GM18499 (cell line): ENCODE data around the gene FAAH.

Source experiments
- ATAC-seq: cut with Tn5 transposase; IDR thresholded peaks from one replicate; pipeline ENCODE4 v1.9.1; 2021; ENCODE audit warnings: moderate number of reproducible peaks; ENCODE audit not compliant: insufficient read depth, unreplicated experiment

The FAAH gene

DNA sequence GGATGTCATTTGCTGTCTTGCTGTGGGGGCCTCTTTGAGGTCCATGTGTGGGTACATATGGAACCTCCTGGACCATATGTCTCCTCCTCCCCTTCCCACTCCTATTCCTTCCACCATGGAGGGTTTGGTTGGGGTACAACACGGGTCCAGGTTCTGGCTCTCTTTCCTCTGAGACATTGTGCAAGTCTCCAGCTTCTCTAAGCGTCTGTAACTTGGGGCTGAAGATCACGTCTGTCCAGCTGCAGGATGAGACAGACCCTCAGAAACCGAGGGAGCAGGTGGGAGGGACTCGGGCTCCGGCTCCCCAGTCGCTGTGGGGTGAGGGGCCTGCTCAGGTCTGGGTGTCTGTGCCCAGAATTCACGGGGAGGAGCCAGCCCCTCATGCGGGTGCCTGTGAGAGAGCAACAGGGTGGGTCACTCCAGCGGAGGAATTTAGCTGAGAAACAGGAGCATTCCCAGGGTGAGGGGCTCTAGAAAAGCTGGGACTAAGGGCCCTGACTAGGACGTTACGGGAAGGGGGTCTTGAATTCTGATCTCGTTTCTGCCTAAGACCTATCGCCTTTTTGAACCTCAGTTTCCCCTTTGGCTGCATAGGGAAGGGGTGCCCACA is 53.5 kb downstream of the FAAH start:
- no peak for ATAC-seq

DNA sequence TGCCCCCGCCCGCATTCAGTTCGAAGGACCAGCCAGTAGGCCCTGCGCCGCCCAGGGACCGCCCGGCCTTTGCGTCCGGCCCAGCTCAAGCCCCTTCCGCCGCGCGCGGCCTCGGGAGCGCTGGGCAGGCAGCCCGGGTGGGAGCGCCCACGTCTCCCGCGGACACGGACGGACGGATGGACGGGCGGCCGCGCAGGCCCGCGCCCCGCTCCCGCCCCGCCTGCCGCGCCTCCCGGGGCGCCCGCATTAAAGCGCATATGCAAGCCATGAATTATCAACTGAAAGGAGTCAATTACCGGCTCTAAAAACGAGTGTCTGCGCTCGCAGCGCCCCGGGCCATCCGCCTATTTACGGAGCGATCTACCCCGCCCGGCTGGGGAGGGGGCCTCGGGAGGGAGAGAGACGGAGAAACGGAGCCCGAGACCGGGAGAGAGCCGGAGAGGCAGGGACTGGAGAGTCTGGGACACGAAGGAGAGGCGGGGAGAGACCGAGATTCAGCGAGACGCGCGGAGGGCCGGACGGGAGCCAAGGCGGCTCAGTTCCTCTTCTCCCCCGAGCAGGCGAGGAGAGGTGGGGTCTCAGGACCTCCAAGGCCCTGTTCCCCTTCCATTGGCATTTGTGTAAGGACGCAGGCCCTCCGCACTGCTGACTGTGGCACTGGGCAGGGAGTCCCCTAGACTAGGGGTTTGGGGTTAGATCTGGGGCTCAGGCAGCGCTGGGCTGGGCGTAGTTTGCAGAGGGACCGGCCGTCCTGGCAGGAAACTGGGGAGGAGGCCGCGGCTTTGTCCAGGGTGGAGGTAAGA is 54.2 kb downstream of the FAAH start:
- ATAC-seq = no peak

DNA sequence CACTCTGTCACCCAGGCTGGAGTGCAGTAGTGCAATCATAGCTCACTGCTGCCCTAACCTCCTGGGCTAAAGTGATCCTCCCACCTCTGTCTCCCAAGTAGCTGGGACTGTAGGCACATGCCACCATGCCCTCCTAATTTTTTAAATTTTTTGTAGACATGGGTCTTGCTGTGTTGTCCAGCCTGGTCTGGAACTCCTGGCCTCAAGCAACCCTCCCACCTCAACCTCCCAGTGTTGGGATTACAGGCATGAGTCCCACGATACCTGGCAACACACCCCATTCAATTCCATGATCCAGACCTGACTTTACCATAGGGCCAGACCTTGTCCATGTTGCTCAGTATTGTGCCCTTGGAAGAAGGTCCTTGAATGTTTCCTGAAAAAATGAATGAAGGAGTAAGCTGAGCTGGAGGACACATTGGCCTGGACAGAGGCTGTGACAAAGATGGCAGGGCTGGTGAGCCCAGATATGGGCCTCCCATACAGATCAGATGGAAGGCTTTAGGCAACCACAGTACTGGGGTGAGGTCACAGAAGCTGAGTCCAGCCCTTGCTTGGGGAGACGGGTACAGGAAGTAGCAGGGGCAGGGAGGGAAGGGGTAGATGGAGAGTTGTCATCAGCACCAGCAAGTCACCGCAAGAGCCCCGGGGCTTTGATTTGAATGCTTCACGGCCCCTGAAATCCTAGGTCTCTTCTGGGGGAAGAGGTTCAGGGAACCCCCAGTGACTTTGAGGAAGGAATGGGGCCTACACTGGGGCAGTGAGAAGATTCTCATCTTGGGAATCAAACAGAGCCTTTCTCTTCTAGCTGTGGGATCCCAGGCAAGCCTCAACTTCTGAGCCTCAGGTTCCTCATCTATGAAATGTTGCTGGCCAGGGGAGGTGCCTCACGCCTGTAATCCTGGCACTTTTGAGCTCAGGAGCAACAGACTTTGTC is 55.4 kb downstream of the FAAH start:
- ATAC-seq = no peak

DNA sequence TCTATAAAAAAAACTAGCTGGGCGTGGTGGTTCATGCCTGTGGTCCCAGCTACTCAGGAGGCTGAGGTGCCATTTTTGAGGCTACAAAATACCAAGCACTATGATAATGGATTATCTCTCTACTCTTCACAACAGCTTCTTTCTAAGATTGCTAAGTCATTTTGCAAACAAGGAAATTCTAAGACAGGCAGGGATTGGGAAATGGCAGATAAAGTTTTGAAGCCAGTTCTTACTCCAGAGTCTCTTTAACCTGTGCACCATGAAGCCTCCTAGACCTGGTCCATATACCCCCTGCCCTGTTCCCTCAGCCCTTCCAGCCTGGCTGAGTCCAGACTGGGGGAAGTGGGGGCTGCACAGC is 56.0 kb downstream of the FAAH start:
- no peak for ATAC-seq

DNA sequence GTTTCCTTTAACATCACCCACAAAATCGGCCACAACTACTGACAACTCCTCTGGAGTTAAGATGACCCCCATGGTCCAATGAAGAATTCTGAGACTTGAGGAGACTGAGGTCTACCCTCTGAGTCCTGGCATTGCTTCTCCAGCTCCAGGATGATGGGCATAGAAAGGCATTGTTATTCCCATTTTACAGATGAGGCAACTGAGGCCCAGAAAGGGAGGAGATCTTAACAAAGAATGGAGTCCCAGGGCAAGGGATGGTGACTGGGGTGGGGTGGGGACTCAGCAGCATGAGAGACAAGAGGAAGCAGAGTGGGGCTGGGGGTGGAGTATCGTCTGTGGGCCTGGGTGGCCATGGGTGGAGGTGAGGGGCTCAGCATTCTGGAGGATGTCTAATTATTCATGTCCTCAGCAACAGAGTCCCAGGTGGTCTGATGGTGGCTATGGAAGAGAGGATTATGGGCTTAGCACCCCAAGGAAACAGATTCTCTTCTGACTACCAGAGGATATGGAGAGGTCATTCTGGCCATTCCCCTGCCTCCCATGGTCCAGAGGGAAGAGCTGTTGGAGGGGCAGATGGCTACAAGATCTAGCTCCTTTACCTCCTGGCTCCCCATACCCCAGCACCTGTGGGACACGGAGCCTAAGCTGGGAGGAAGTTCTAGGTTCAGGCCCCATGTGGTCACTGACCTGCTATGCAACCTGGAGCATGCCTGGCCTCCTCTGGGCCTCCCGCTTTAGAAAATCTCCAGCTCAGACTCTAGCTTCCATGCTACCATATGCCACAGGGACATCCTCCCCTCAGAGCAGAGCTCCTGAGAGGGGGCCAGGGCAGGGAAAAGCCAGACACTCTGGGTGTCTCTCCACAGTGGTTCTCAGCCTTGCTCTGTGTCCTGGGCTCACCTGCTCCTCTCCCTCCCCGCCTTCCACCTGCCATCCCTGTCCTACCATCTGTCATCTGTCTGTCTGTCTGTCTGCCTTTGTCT is 58.1 kb downstream of the FAAH start:
- no peak for ATAC-seq

DNA sequence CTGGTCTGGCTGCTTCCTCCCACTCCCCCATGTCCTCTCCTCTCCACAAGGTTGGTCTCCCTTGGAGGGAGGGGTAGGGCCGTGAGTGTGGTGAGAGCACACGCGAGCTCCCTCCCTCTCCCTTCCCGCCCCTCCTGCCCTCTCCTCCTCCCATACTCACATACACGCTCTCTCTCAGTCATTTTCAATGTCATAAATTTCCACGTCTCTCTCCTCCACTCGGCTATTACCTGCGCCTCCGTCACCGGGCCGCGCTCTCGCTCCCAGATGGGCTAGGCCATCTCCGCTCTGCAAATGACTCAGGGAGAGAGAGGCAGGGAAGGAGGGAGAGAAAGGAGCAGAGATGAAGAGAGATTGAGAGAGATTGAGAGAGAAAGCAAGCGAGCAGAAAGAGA is 58.8 kb downstream of the FAAH start:
- no peak for ATAC-seq

DNA sequence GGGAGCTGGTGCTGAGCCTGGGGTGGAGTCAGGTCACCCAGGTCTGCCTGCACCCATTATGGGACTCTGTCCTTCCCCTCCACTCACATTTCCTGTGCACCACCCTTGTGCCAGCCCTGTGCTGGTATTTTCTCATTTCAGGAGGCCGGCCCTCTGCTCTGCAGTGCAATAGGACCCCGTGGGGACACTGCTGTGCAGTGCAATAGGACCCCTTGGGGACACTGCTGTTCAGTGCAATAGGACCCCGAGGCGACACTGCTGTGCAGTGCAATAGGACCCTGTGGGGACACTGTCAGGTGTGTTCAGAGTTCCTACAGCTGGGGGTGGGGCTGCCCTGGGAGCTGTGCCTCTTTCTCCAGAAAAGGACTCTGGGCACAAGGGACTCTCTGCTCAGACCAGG is 59.3 kb downstream of the FAAH start:
- no peak for ATAC-seq

DNA sequence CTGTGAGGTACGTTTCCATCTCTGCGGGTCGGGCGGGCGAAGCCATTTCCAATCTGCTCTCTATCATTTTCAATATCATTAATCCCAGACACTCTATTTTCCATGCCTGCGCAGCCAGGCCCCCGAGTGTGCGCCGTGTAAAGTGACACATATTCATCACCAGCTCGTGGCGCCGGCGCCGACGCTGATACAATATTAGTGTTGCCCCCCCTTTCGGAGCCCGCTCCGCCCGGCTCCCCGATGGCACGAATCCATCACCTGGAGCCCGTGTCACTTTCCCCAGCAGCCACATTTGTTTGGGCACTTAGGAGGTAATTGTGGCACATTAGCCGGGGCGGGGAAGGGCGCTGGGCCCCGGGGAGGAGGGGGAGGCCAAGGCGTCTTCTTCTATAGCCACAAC is 61.8 kb downstream of the FAAH start:
- ATAC-seq = no peak

DNA sequence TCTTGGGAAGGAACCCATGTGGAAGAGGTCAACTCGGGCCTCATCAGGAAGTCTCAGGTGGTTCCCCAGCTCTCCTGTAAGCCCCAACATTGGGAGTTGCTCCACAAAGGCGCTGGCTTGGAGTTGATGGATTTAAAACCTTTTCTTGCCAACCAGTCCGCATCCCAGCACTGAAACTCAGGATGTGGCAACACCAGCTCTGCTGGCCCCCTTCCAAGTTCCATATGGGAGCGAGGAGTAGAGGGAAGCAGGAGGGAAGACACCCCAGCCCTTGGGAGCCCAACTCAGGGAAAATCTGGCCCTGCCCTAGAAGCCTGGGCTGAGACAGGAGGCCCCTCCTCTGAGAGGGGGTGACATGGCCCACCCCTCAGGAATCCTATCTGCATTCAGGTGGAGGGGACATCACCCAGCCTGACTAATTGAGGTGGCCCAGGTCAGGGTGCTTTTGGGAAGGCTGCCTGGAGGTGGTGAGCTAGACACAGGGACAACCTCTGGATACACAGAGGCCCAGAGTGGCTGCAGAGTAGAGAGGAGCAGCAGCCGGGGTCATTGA is 62.4 kb downstream of the FAAH start:
- ATAC-seq = no peak

DNA sequence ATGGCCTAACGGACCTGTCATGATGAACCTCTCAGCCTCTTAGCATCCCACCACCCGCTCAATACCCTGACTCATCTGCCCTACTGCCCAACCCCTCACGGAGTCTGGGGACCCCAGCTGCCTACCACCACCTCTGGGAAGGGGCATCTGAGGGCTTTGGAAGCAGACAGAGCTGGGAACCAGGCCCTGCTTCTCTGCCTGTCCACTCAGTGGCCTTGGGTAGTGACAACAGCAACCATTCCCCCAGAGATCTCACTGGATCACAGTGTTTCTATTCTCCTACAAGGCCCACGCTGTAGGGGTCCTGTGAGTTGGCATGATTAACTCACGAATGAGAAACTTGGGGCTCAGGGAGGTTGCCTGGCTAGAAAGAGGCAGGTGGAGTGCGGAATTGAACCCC is 63.1 kb downstream of the FAAH start:
- no peak for ATAC-seq

DNA sequence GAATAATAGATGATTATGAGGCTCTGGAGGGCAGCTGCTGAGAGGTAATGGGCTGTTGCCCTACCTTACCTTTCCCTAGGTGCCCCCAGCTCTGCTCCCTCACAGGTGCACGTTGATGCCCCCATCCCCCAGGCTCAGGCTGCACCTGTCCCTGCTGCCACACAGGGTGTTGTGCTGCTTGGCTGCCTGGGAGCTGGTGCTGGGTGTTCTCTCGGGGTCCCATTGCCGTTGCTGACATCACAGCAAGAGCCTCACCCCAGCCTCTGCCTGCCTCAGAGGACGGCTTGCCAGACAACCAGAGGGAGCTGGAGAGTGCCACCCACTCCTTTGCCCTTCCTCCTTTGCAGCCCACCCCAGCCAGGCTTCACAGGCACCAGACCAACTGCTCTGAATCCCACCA is 64.1 kb downstream of the FAAH start:
- ATAC-seq = no peak

DNA sequence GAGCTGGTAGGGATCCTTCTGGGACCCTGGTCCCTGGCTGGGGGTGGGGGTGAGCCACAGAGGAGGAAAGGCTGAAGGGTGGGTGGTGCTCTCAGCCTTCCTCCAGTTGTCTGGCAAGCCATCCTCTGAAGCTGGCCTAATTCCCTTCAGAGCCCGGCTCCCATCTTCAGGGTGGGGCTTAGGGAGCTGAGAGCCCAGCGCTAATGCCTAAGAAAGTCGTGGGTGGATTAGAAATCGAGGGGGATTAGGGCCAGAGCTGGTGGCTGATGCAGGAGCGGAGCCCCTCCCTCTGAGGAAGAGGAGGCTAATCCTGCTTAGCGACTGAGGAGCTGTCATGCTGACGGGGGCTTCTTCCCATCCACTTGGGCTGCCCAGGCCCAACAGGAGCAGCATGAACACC is 64.7 kb downstream of the FAAH start:
- no peak for ATAC-seq

DNA sequence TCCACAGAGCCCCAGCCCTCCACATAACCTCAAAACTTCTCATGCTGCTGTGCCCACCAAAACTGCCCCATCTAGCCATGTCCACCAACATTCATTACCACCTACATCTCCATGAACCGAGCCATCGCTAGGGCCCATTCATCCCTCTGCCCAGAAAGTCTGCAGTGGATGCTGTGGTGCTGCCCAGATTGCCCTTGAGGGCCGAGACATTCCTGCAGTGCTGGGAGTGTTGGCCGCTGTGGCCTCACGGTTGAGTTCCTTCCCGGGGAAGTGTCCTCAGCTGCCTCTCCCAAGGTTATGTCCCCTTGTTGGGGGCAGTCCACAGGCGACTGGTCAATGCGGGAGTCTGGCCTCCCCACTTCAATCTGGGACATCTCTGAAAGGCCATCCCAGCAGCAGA is 65.2 kb downstream of the FAAH start:
- no peak for ATAC-seq

DNA sequence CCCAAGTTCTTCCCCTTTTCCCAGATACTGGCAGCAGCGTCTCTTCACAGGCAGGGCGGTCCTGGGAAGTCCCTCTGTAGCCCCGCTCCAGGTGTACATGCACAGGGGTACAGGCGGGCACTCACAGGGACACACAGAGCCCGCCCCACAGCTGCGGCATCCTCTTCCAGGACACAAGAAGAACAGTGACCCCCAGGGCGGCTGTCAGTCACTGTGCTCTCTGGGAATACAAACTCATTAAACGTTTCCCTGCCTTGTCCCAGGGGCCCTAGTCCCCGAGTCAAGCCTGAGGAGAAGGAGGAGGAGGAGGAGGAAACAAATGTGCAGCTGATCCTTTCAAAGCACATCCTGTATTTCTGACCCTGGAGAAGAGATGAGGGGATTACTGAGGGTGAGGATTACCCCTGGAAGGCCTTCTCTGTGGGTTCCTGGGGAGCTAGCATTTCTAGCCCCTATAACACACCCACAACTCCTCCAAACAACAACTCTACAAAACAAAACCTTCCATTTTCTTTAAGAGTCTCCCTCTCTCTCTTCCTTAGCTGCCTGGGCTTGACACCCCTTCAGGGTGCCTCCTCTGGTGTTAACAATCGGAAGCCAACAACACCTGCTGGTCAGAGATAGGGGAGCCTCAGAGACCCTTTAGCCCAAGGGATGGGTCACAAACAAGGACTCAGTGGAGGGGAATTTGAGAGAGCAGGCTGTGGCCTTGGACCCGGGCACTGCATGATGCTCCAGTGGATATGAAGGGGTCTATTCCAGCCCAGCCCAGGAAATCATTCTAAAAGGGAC is 67.1 kb downstream of the FAAH start:
- ATAC-seq = no peak

DNA sequence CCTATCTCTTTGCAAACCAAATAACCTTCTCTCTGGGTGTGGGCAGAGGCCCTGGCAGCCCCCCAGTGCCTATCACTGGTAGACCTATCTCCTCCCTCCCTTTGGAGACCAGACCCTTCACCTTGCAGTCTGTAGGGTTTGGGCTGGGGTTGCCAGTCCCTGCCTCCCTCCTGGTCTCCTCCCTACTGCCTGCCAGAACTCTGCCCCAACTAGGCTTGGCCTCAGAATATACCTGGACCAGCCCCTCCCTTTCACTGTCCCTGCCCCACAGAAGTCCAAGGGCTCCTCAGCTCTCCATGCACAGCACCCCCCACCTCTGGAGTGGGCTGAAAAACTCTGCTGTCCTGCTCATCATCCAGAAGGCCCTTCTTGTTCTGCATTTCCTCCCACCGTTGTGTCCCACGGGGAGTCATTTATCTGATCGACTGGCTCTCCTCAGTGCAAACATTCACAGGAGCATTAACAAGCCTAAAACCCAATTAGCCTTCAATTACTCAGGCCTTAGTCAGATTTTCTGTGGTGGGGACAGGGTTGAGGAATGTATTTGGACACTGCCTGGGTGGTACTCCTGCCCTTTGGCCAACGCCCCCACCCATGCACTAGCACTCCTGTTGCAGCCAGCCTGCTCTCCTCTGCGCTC is 67.8 kb downstream of the FAAH start:
- ATAC-seq = no peak
